HUES48 (cell line): ENCODE data around the gene FOXJ2.
A peak's percentile ranks its signal among the peaks of the same experiment; 100 is the strongest.
"Not testable (repeated sequence)": the region's sequence is repeated elsewhere in the genome, so short reads cannot be mapped to it uniquely, and the experiment has no call there.

Experiments
- H3K27ac ChIP-seq: one replicate; pipeline ENCODE4 v1.7.0; 2013; ENCODE audit warnings: low read depth, low read length, inconsistent platforms
- H3K27me3 ChIP-seq: 2 replicates; pipeline ENCODE4 v1.6.1; 2013; ENCODE audit warnings: mild to moderate bottlenecking, low read length; ENCODE audit not compliant: control insufficient read depth, insufficient read depth
- H3K36me3 ChIP-seq: 2 replicates; pipeline ENCODE4 v1.6.1; 2013; ENCODE audit warnings: low read length; ENCODE audit not compliant: control insufficient read depth, insufficient read depth
- H3K4me1 ChIP-seq: 2 replicates; pipeline ENCODE4 v1.6.1; 2013; ENCODE audit warnings: mild to moderate bottlenecking, low read length; ENCODE audit not compliant: control insufficient read depth, insufficient read depth
- H3K4me3 ChIP-seq: 2 replicates; pipeline ENCODE4 v1.5.1; 2013; ENCODE audit warnings: mild to moderate bottlenecking, low read depth, low read length
- H3K9ac ChIP-seq: 2 replicates; pipeline ENCODE4 v1.6.1; 2013; ENCODE audit warnings: mild to moderate bottlenecking, low read depth, low read length, moderate library complexity
- H3K9me3 ChIP-seq: 2 replicates; pipeline ENCODE4 v1.6.1; 2013; ENCODE audit warnings: low read length; ENCODE audit not compliant: control insufficient read depth, insufficient read depth

Gene FOXJ2

GRCh38 chr12:8065991-8066594 lies 33.6 kb downstream of the FOXJ2 start, which contains the start of gene C3AR1:
C3AR1 (minus strand) TSS chr12:8066359; CDS start chr12:8060185, 6,174 bp downstream.
- Histone ChIP-seq H3K27ac (no peak within 1 kb of the TSS), H3K36me3 (no peaks in the 10 kb centered on the region), H3K9ac (no peak within 1 kb of the TSS)

GRCh38 chr12:8069582-8069981 lies 37.1 kb downstream of the FOXJ2 start:
- no peak overlapping the region for H3K9ac ChIP-seq
- H3K27me3 ChIP-seq: no peaks in the 10 kb centered on the region
- no peak overlapping the region for H3K27ac ChIP-seq
- no peak overlapping the region for H3K4me3 ChIP-seq
- no peaks in the 10 kb centered on the region for H3K36me3 ChIP-seq
- no peaks in the 10 kb centered on the region for H3K4me1 ChIP-seq
- no peaks in the 10 kb centered on the region for H3K9me3 ChIP-seq

More at GRCh38 chr12:8065991-8066594, 33.6 kb downstream of the FOXJ2 start, which contains the start of gene C3AR1:
- H3K9me3 ChIP-seq: no peaks in the 10 kb centered on the region
- no peaks in the 10 kb centered on the region for H3K4me1 ChIP-seq
- H3K4me3 ChIP-seq: no peak within 1 kb of the TSS
- H3K27me3 ChIP-seq: no peaks in the 10 kb centered on the region

GRCh38 chr12:8071820-8072219 lies 39.3 kb downstream of the FOXJ2 start:
- not testable (repeated sequence) for H3K4me1 ChIP-seq, H3K27ac ChIP-seq, H3K9me3 ChIP-seq, H3K9ac ChIP-seq, H3K36me3 ChIP-seq, H3K4me3 ChIP-seq, H3K27me3 ChIP-seq

- H3K4me3 ChIP-seq: no peak overlapping the region
- H3K27ac ChIP-seq: no peak overlapping the region
- no peak overlapping the region for H3K9ac ChIP-seq
- no peaks in the 10 kb centered on the region for H3K9me3 ChIP-seq
- no peaks in the 10 kb centered on the region for H3K36me3 ChIP-seq
- H3K4me1 ChIP-seq: peaks cover 3% of the 10 kb centered on the region; the same call in 1 of the 2 replicates
- no peaks in the 10 kb centered on the region for H3K27me3 ChIP-seq
Observed at GRCh38 chr12:8075935-8076334, 43.4 kb downstream of the FOXJ2 start.

- H3K27ac ChIP-seq: no peak overlapping the region
- no peaks in the 10 kb centered on the region for H3K36me3 ChIP-seq
- H3K9ac ChIP-seq: no peak overlapping the region
- no peaks in the 10 kb centered on the region for H3K9me3 ChIP-seq
- no peaks in the 10 kb centered on the region for H3K27me3 ChIP-seq
- H3K4me3 ChIP-seq: no peak overlapping the region
- H3K4me1 ChIP-seq: peaks cover 7% of the 10 kb centered on the region; the same call in 1 of the 2 replicates
Observed at GRCh38 chr12:8076366-8076765, 43.9 kb downstream of the FOXJ2 start.

- Histone ChIP-seq H3K9me3 (no peaks in the 10 kb centered on the region), H3K4me3 (no peak overlapping the region), H3K27ac (peak overlapping the region; percentile 31), H3K4me1 (peaks cover 7% of the 10 kb centered on the region; the same call in 1 of the 2 replicates), H3K36me3 (no peaks in the 10 kb centered on the region), H3K27me3 (no peaks in the 10 kb centered on the region), H3K9ac (no peak overlapping the region)
Observed at GRCh38 chr12:8077207-8077606, 44.7 kb downstream of the FOXJ2 start.

GRCh38 chr12:8078398-8078797 lies 45.9 kb downstream of the FOXJ2 start:
- no peaks in the 10 kb centered on the region for H3K36me3 ChIP-seq
- H3K4me1 ChIP-seq: peaks cover 7% of the 10 kb centered on the region; the same call in 1 of the 2 replicates
- H3K9me3 ChIP-seq: no peaks in the 10 kb centered on the region
- no peaks in the 10 kb centered on the region for H3K27me3 ChIP-seq
- no peak overlapping the region for H3K9ac ChIP-seq
- no peak overlapping the region for H3K4me3 ChIP-seq
- no peak overlapping the region for H3K27ac ChIP-seq

GRCh38 chr12:8078916-8079315 lies 46.4 kb downstream of the FOXJ2 start:
- H3K9me3 ChIP-seq: no peaks in the 10 kb centered on the region
- H3K27ac ChIP-seq: no peak overlapping the region
- no peak overlapping the region for H3K9ac ChIP-seq
- peaks cover 7% of the 10 kb centered on the region; the same call in 1 of the 2 replicates for H3K4me1 ChIP-seq
- no peaks in the 10 kb centered on the region for H3K27me3 ChIP-seq
- no peaks in the 10 kb centered on the region for H3K36me3 ChIP-seq
- H3K4me3 ChIP-seq: no peak overlapping the region

GRCh38 chr12:8080120-8080519 lies 47.6 kb downstream of the FOXJ2 start:
- Histone ChIP-seq H3K36me3 (no peaks in the 10 kb centered on the region), H3K27ac (no peak overlapping the region), H3K9me3 (no peaks in the 10 kb centered on the region), H3K4me3 (no peak overlapping the region), H3K4me1 (peaks cover 7% of the 10 kb centered on the region; the same call in 1 of the 2 replicates), H3K9ac (no peak overlapping the region), H3K27me3 (no peaks in the 10 kb centered on the region)

GRCh38 chr12:8081251-8081920 lies 48.9 kb downstream of the FOXJ2 start:
- H3K9me3 ChIP-seq: no peaks in the 10 kb centered on the region
- H3K27ac ChIP-seq: peak overlapping the region; percentile 97
- peak overlapping the region; percentile 79 for H3K4me3 ChIP-seq
- H3K36me3 ChIP-seq: no peaks in the 10 kb centered on the region
- H3K9ac ChIP-seq: peak overlapping the region; percentile 92
- no peaks in the 10 kb centered on the region for H3K27me3 ChIP-seq
- H3K4me1 ChIP-seq: peaks cover 7% of the 10 kb centered on the region; the same call in 1 of the 2 replicates

GRCh38 chr12:8082808-8083100 lies 50.2 kb downstream of the FOXJ2 start:
- Histone ChIP-seq H3K27ac (no peak overlapping the region), H3K9me3 (no peaks in the 10 kb centered on the region), H3K27me3 (no peaks in the 10 kb centered on the region), H3K9ac (peak overlapping the region; percentile 92; the same call in 1 of the 2 replicates), H3K4me3 (peak overlapping the region; percentile 79), H3K36me3 (no peaks in the 10 kb centered on the region), H3K4me1 (peaks cover 7% of the 10 kb centered on the region; the same call in 1 of the 2 replicates)
